GM06990 (cell line): ENCODE measurements around the gene FUT8.
A peak's percentile ranks its signal among the peaks of the same experiment; 100 is the strongest.
"Not testable (repeated sequence)": the region's sequence is repeated elsewhere in the genome, so short reads cannot be mapped to it uniquely, and the experiment has no call there.

Experiments
- DNase-seq: peaks from one replicate; pipeline ENCODE4 v3.0.0-alpha.2; 2011; ENCODE audit not compliant: insufficient read length; ENCODE audit errors: extremely low read depth
- H3K27me3 ChIP-seq: replicated peaks from 2 replicates; pipeline ENCODE4 v1.6.0; 2011; ENCODE audit warnings: low read length; ENCODE audit not compliant: control insufficient read depth, insufficient read depth
- H3K36me3 ChIP-seq: 2 replicates; pipeline ENCODE4 v1.5.1; 2011; ENCODE audit warnings: low read length; ENCODE audit not compliant: control insufficient read depth, insufficient read depth
- H3K4me3 ChIP-seq: replicated peaks from 2 replicates; pipeline ENCODE4 v1.5.1; 2011; ENCODE audit warnings: low read depth, mild to moderate bottlenecking, control low read depth, low read length
- CTCF ChIP-seq: IDR thresholded peaks from 2 replicates; pipeline ENCODE4 v1.5.1; 2011; ENCODE audit warnings: low read length, control low read depth, mild to moderate bottlenecking, inconsistent platforms; ENCODE audit not compliant: insufficient read depth, poor library complexity, severe bottlenecking

FUT8 gene

GRCh38 chr14:65696801-65697200, 284.3 kb downstream of the FUT8 start:
- no peak for DNase-seq
- no peaks in the 10 kb centered on the region for H3K36me3 ChIP-seq

DNA sequence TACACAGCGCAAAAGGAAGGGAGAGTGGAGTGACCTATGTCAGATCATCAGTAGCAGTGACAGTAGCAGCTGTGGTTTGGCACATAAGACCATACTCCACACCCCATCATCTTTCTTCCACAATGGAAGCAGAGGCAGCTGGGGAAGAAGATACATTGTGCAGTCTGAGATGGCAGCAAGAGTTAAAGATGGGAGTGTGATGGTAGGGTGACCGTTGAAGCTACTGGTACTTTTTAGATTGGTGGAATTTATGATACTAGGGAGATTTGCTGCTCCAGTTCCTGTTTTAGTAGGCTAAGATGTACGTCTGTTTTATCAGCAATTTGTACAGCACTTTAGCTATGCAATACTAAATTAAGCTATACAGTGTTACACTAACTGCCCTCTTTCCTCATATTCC, 291.0 kb downstream of the FUT8 start:
- DNase-seq: no peak
- no peaks in the 10 kb centered on the region for H3K27me3 ChIP-seq
- H3K4me3 ChIP-seq: no peak overlapping the region
- no peak for TF ChIP-seq CTCF
- no peaks in the 10 kb centered on the region; the same call in 1 of the 2 replicates for H3K36me3 ChIP-seq

More at GRCh38 chr14:65696801-65697200, 284.3 kb downstream of the FUT8 start:
- no peak for TF ChIP-seq CTCF
- Histone ChIP-seq H3K27me3 (no peaks in the 10 kb centered on the region), H3K4me3 (no peak overlapping the region)

DNA sequence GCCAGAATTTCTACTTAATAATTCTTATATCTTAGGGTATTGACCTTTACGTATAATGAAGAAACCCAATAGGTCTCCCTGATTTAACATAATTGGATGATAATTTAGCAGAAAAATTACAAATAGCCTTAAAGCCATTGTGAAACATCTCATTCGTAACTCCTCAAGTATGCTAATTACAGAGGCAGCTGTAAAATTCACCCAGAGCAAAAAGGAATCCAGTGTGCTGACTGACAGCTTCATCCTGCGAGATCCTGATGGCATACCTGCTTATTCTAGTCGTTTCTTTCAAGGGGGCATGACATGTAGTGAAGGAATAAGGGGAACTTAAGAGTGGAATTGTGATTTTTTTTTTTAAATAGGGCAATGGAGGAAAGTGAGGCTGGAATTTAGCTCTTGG, 291.5 kb downstream of the FUT8 start:
- Histone ChIP-seq H3K27me3 (no peaks in the 10 kb centered on the region), H3K4me3 (no peak overlapping the region), H3K36me3 (no peaks in the 10 kb centered on the region; the same call in 1 of the 2 replicates)
- TF ChIP-seq CTCF: no peak
- DNase-seq: no peak

DNA sequence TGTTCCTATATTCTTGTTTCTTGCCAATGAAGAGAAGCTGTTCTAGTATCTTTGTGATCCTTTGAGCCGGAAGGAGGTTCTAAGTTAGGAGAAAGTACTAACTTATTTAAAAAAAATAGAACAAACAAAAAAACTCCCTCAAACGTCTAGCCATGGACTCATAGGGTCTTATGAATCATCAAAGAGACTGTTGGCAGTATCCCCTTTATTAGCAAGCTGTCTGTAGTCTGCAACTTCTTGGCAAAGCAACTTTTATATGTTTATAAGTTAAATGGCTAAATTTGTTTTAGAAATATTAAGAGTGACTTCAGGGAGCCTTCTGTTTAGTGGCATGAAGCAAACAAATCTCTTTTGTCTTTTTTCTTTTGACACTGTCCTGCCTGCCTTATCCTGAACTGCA, 291.9 kb downstream of the FUT8 start:
- Histone ChIP-seq H3K36me3 (no peaks in the 10 kb centered on the region; the same call in 1 of the 2 replicates), H3K27me3 (no peaks in the 10 kb centered on the region), H3K4me3 (no peak overlapping the region)
- no peak for TF ChIP-seq CTCF
- DNase-seq: no peak

- Histone ChIP-seq H3K36me3 (no peaks in the 10 kb centered on the region; the same call in 1 of the 2 replicates), H3K27me3 (no peaks in the 10 kb centered on the region), H3K4me3 (no peak overlapping the region)
- no peak for TF ChIP-seq CTCF
- DNase-seq: peak; percentile 22
These were observed 292.3 kb downstream of the FUT8 start for GRCh38 chr14:65704850-65705249.

GRCh38 chr14:65709576-65709975, 297.0 kb downstream of the FUT8 start:
- no peak for TF ChIP-seq CTCF
- Histone ChIP-seq H3K27me3 (no peaks in the 10 kb centered on the region), H3K36me3 (no peaks in the 10 kb centered on the region; the same call in 1 of the 2 replicates), H3K4me3 (no peak overlapping the region)
- DNase-seq: no peak

DNA sequence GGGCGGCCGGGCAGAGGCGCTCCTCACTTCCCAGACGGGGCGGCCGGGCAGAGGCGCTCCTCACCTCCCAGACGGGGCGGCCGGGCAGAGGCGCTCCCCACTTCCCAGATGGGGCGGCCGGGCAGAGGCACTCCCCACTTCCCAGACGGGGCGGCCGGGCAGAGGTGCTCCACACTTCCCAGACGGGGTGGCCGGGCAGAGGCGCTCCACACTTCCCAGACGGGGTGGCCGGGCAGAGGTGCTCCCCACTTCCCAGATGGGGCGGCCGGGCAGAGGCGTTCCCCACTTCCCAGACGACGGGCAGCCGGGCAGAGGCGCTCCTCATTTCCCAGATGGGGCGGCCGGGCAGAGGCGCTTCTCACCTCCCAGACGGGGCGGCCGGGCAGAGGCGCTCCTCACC, 304.3 kb downstream of the FUT8 start:
- H3K27me3 ChIP-seq, H3K4me3 ChIP-seq, DNase-seq, H3K36me3 ChIP-seq: not testable (repeated sequence)

GRCh38 chr14:65717384-65717915, 304.9 kb downstream of the FUT8 start:
- H3K36me3 ChIP-seq, H3K27me3 ChIP-seq, H3K4me3 ChIP-seq, DNase-seq: not testable (repeated sequence)
